Measurements from ENCODE around the gene OTOG.

DNA sequence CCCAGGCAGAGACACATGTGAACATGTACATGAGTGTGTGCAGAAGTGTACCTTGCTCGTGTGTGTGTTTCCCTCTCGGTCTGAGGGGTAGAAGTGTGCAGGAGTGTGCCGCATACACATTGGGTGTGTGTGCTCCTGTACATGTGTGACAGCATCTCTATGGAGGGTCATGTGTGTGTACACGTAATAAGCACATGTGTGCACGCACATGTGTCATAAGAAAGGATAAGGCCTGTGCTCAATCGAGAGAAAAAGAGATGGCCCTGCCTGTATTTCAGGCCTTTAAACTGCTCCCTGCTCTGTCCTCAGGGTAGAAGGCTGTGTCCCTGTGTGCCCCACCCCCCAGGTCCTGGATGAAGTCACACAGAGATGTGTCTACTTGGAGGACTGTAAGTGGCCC, 61.8 kb downstream of the OTOG start:
- TF ChIP-seq, protein P1, sequence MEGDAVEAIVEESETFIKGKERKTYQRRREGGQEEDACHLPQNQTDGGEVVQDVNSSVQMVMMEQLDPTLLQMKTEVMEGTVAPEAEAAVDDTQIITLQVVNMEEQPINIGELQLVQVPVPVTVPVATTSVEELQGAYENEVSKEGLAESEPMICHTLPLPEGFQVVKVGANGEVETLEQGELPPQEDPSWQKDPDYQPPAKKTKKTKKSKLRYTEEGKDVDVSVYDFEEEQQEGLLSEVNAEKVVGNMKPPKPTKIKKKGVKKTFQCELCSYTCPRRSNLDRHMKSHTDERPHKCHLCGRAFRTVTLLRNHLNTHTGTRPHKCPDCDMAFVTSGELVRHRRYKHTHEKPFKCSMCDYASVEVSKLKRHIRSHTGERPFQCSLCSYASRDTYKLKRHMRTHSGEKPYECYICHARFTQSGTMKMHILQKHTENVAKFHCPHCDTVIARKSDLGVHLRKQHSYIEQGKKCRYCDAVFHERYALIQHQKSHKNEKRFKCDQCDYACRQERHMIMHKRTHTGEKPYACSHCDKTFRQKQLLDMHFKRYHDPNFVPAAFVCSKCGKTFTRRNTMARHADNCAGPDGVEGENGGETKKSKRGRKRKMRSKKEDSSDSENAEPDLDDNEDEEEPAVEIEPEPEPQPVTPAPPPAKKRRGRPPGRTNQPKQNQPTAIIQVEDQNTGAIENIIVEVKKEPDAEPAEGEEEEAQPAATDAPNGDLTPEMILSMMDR (IDR thresholded peaks at IDR 0.05; ENCODE audit: control extremely low read depth in 1 of 3, insufficient read depth in 1 of 3, low read depth in 1 of 3, low read length in 3 of 3): no peak
- TF ChIP-seq EZH2 (IDR thresholded peaks at IDR 0.05; ENCODE audit: low read depth, low read length, severe bottlenecking) (no peak), SIX5 (IDR thresholded peaks at IDR 0.05; ENCODE audit: low read depth, low read length) (no peak), RAD21 (IDR thresholded peaks at IDR 0.05 in 1 of 2, conservative IDR thresholded peaks at IDR 0.05 in 1 of 2; ENCODE audit: low read depth in 2 of 2, low read length in 2 of 2) (no peak), HDAC6 (IDR thresholded peaks at IDR 0.05; ENCODE audit: low read depth, low read length) (no peak), POLR2A (IDR thresholded peaks at IDR 0.05; ENCODE audit: control extremely low read depth in 1 of 2, low read depth in 2 of 2, low read length in 2 of 2) (no peak), SRF (IDR thresholded peaks at IDR 0.05; ENCODE audit: low read depth, low read length) (no peak), POLR2AphosphoS5 (IDR thresholded peaks at IDR 0.05; ENCODE audit: low read depth, low read length) (no peak), GABPA (IDR thresholded peaks at IDR 0.05; ENCODE audit: borderline replicate concordance, insufficient read depth, low read length) (no peak), BRCA1 (IDR thresholded peaks at IDR 0.05; ENCODE audit: low read depth, low read length) (no peak), MAFK (IDR thresholded peaks at IDR 0.05; ENCODE audit: low read depth, low read length) (no peak)
